Activated CD4-positive, alpha-beta memory T cell treated with anti-CD3 and anti-CD28 coated beads, Interleukin-2, amount 10 ng/mL, durations not matched to agents 7 days and 5 days (primary cell): Measurements from ENCODE around the gene GLS. TPM values are rescaled to one million over a fixed set of nuclear protein-coding genes. Genes with fewer than 3 reads are reported as not detected.

ENCODE experiments used
- CTCF ChIA-PET: fragments of 350-600 bp; sonication (Branson Sonifier 250); formaldehyde crosslinking; loops from one replicate; lab custom pipeline; 2021; ENCODE audit warnings: antibody characterized with exemption, inconsistent platforms; lab: Charles Lee
- POLR2A ChIA-PET: fragments of 350-600 bp; sonication (Branson Sonifier 250); formaldehyde crosslinking; loops from one replicate; lab custom pipeline; 2021; ENCODE audit warnings: antibody characterized with exemption; lab: Charles Lee
- DNase-seq: peaks from one replicate; pipeline ENCODE4 v3.0.0-alpha.2; 2020
- H3K27ac Mint-ChIP-seq: one replicate; pipeline ENCODE4 v1.8.0; 2021; ENCODE audit warnings: mild to moderate bottlenecking, mixed read lengths
- H3K27me3 Mint-ChIP-seq: one replicate; pipeline ENCODE4 v1.8.0; 2021; ENCODE audit warnings: mixed read lengths
- H3K36me3 Mint-ChIP-seq: one replicate; pipeline ENCODE4 v1.8.0; 2021; ENCODE audit warnings: low read depth, mixed read lengths
- H3K4me1 Mint-ChIP-seq: one replicate; pipeline ENCODE4 v1.8.0; 2021; ENCODE audit warnings: mixed read lengths
- H3K4me3 Mint-ChIP-seq: one replicate; pipeline ENCODE4 v1.8.0; 2021; ENCODE audit warnings: mild to moderate bottlenecking, mixed read lengths
- H3K9me3 Mint-ChIP-seq: one replicate; pipeline ENCODE4 v1.8.0; 2021; ENCODE audit warnings: mixed read lengths
- total RNA-seq, 2 experiments: library from RNA; stranded (reverse); gene quantifications; one replicate each; pipeline ENCODE4 v1.2.3, GENCODE V29; 2021

GLS gene
- total RNA-seq, 2 experiments from 2014 or later: 146 to 150 TPM

GRCh38 chr2:190920085-190920484 is 39.5 kb downstream of the GLS start:
- CTCF ChIA-PET: interaction anchor here (2.5 kb wide), 1 partner anchor 70 kb away, joined by 10 read pairs; no protein-coding TSS in a partner anchor

DNA sequence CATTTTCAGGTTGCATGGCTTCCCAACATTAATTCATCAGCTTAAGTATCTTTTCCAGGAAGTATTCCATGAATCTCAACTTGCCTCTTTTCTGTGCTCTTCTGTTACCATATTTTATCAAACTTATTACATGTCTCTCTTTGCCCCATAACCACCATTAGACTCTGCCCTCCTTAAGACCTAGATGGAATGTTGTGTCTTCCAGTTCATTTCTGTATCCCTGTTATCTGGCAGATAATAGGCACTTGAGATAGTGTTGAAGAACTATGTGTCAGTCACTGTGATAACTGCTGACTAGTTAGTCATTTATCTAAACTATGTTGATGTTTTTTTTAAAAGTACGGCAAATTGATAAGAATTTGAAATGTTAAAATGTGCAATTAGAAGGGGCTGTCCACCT is 41.8 kb downstream of the GLS start:
- Mint-ChIP-seq H3K4me3 (no peak overlapping the region), H3K9me3 (no peaks in the 10 kb centered on the region), H3K36me3 (peaks cover 62% of the 10 kb centered on the region), H3K27me3 (no peaks in the 10 kb centered on the region), H3K4me1 (peaks cover 17% of the 10 kb centered on the region), H3K27ac (no peak overlapping the region)
- no peak for DNase-seq
- POLR2A ChIA-PET: interaction anchor here (0.9 kb wide), 1 partner anchor 29 kb away, joined by 4 read pairs; no protein-coding TSS in a partner anchor
- CTCF ChIA-PET: no interaction called here

More at GRCh38 chr2:190920085-190920484, 39.5 kb downstream of the GLS start:
- POLR2A ChIA-PET: no interaction called here
- Mint-ChIP-seq H3K4me1 (peaks cover 24% of the 10 kb centered on the region), H3K4me3 (no peak overlapping the region), H3K27ac (no peak overlapping the region), H3K36me3 (peaks cover 61% of the 10 kb centered on the region), H3K27me3 (no peaks in the 10 kb centered on the region), H3K9me3 (no peaks in the 10 kb centered on the region)
- DNase-seq: no peak

DNA sequence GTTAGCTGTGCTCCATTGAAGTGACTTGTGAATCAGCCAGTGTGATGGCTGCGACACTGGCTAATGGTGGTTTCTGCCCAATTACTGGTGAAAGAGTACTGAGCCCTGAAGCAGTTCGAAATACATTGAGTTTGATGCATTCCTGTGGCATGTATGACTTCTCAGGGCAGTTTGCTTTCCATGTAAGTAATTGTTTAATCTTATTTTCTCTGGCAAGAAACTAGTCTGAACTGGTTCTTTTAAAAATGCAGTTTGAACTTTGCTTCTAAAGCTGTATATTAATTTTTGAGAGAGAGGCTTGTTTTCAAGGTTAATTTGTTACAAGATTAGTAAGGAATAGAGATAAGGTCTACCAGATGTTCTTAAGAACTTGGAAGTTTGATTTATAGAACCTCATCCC is 46.7 kb downstream of the GLS start:
- H3K36me3 Mint-ChIP-seq: peaks cover 69% of the 10 kb centered on the region
- H3K4me3 Mint-ChIP-seq: no peak overlapping the region
- H3K27me3 Mint-ChIP-seq: no peaks in the 10 kb centered on the region
- CTCF ChIA-PET: no interaction called here
- no peak for DNase-seq
- no peaks in the 10 kb centered on the region for H3K9me3 Mint-ChIP-seq
- H3K27ac Mint-ChIP-seq: no peak overlapping the region
- POLR2A ChIA-PET: interaction anchor here (1.0 kb wide), 1 partner anchor 60 kb away, joined by 3 read pairs; no protein-coding TSS in a partner anchor
- H3K4me1 Mint-ChIP-seq: peaks cover 7% of the 10 kb centered on the region

GRCh38 chr2:190929919-190930318 is 49.3 kb downstream of the GLS start:
- no peak for DNase-seq
- peaks cover 60% of the 10 kb centered on the region for H3K36me3 Mint-ChIP-seq
- POLR2A ChIA-PET: no interaction called here
- H3K4me1 Mint-ChIP-seq: no peaks in the 10 kb centered on the region
- no peaks in the 10 kb centered on the region for H3K9me3 Mint-ChIP-seq
- CTCF ChIA-PET: no interaction called here
- H3K27me3 Mint-ChIP-seq: no peaks in the 10 kb centered on the region
- H3K27ac Mint-ChIP-seq: no peak overlapping the region
- H3K4me3 Mint-ChIP-seq: no peak overlapping the region

- ChIA-PET CTCF (no interaction called here), POLR2A (no interaction called here)
- Mint-ChIP-seq H3K27ac (no peak overlapping the region), H3K36me3 (peaks cover 58% of the 10 kb centered on the region), H3K4me3 (no peak overlapping the region), H3K4me1 (no peaks in the 10 kb centered on the region), H3K27me3 (no peaks in the 10 kb centered on the region), H3K9me3 (no peaks in the 10 kb centered on the region)
- DNase-seq: no peak
Measured at GRCh38 chr2:190930411-190930810, 49.8 kb downstream of the GLS start.

DNA sequence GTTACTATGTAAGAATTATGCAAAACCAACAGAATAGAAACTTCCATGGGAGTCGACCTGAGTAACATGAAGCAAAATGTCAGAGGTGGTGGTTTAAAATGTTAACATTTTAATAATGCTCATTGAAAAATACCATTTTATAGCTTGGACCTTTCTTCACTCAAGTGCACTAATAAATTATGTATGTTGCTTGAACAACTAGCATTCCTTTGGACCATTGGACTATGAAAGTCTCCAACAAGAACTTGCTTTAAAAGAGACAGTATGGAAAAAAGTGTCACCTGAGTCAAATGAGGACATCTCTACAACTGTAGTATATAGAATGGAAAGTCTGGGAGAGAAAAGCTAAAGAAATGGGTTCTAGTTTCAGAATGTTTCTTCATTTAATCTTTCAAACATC is 51.9 kb downstream of the GLS start:
- POLR2A ChIA-PET: interaction anchor here (1.3 to 1.5 kb wide), 2 partner anchors 14 to 35 kb away, joined by 3 to 4 read pairs; no protein-coding TSS in a partner anchor
- peaks cover 46% of the 10 kb centered on the region for H3K36me3 Mint-ChIP-seq

GRCh38 chr2:190933361-190933760 is 52.7 kb downstream of the GLS start:
- H3K36me3 Mint-ChIP-seq: peaks cover 43% of the 10 kb centered on the region
- no peaks in the 10 kb centered on the region for H3K27me3 Mint-ChIP-seq
- no peak overlapping the region for H3K27ac Mint-ChIP-seq
- DNase-seq: no peak
- H3K4me1 Mint-ChIP-seq: no peaks in the 10 kb centered on the region
- ChIA-PET CTCF (no interaction called here), POLR2A (interaction anchor here (1.0 to 1.5 kb wide), 3 partner anchors 15 to 34 kb away, joined by 3 to 4 read pairs (median 3); no protein-coding TSS in a partner anchor)
- H3K9me3 Mint-ChIP-seq: no peaks in the 10 kb centered on the region
- H3K4me3 Mint-ChIP-seq: no peak overlapping the region

More for the DNA sequence above, 51.9 kb downstream of the GLS start:
- no peak for DNase-seq
- no peaks in the 10 kb centered on the region for H3K9me3 Mint-ChIP-seq
- no peak overlapping the region for H3K4me3 Mint-ChIP-seq
- H3K27ac Mint-ChIP-seq: no peak overlapping the region
- CTCF ChIA-PET: no interaction called here
- no peaks in the 10 kb centered on the region for H3K4me1 Mint-ChIP-seq
- no peaks in the 10 kb centered on the region for H3K27me3 Mint-ChIP-seq

GRCh38 chr2:190935054-190935453 is 54.4 kb downstream of the GLS start:
- H3K9me3 Mint-ChIP-seq: no peaks in the 10 kb centered on the region
- POLR2A ChIA-PET: no interaction called here
- no peaks in the 10 kb centered on the region for H3K4me1 Mint-ChIP-seq
- no peaks in the 10 kb centered on the region for H3K27me3 Mint-ChIP-seq
- peaks cover 32% of the 10 kb centered on the region for H3K36me3 Mint-ChIP-seq
- H3K4me3 Mint-ChIP-seq: no peak overlapping the region
- no peak overlapping the region for H3K27ac Mint-ChIP-seq
- DNase-seq: no peak
- CTCF ChIA-PET: no interaction called here

DNA sequence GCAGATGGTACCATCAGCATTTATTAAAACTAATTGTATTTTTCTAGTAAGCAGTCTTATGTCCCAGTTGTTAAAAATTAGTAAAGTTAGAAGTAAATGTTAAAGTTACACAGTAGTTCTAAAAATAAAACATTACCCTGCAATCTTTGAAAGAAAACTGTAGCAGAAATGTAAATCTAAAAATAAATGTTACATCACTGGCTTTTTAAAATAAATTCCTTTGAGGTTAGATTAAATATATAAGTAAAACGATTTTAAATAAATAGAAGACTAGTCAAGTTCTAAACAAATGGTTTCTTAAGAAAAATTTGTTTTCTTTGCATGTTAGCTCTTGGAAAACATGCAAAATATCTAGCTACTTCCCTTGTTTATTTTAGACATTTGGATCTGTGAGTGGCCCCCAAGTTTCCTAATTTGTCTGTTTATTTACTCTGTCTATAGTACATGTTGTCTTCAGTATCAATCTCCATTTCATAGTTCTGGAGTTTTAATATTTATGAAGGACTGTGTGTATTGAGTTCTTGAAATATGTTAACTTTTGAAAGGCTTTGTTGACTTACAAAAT is 58.2 kb downstream of the GLS start:
- Mint-ChIP-seq H3K4me1 (no peaks in the 10 kb centered on the region), H3K9me3 (no peaks in the 10 kb centered on the region), H3K27ac (no peak overlapping the region), H3K4me3 (no peak overlapping the region), H3K27me3 (no peaks in the 10 kb centered on the region), H3K36me3 (peaks cover 9% of the 10 kb centered on the region)
- ChIA-PET POLR2A (interaction anchor here (1.2 to 1.7 kb wide), 3 partner anchors 12 to 74 kb away, joined by 3 to 4 read pairs (median 4); no protein-coding TSS in a partner anchor), CTCF (no interaction called here)
- DNase-seq: no peak

- POLR2A ChIA-PET: no interaction called here
- H3K4me1 Mint-ChIP-seq: no peaks in the 10 kb centered on the region
- H3K36me3 Mint-ChIP-seq: peaks cover 4% of the 10 kb centered on the region
- no peaks in the 10 kb centered on the region for H3K9me3 Mint-ChIP-seq
- no peak for DNase-seq
- H3K27me3 Mint-ChIP-seq: no peaks in the 10 kb centered on the region
- H3K27ac Mint-ChIP-seq: no peak overlapping the region
- H3K4me3 Mint-ChIP-seq: no peak overlapping the region
- CTCF ChIA-PET: no interaction called here
Measured at GRCh38 chr2:190940454-190940853, 59.8 kb downstream of the GLS start.

DNA sequence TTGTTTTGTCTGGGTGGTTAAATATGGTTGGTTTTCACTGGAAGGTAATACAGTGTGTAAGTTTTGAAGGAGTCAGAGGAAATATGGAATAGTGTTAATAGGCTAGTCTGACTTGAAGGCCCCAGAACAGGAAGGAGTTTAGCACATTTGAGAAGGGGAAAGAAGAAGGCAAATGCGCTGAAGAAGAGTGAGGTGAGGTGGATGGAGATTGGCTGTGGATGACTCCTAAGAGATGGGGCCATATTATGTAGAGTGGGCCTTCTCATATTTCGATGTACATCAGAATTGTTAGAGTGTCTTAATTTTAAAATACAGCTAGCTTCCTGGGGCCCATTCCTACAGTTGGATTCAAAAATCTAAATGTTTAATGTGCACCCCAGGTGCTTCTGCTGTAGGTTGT is 61.0 kb downstream of the GLS start:
- Mint-ChIP-seq H3K4me1 (no peaks in the 10 kb centered on the region), H3K27ac (no peak overlapping the region), H3K27me3 (no peaks in the 10 kb centered on the region), H3K36me3 (no peaks in the 10 kb centered on the region), H3K9me3 (no peaks in the 10 kb centered on the region), H3K4me3 (no peak overlapping the region)
- ChIA-PET POLR2A (no interaction called here), CTCF (no interaction called here)
- no peak for DNase-seq

- H3K36me3 Mint-ChIP-seq: no peaks in the 10 kb centered on the region
- no peak overlapping the region for H3K4me3 Mint-ChIP-seq
- H3K27ac Mint-ChIP-seq: no peak overlapping the region
- CTCF ChIA-PET: no interaction called here
- POLR2A ChIA-PET: interaction anchor here (1.3 kb wide), 1 partner anchor 51 kb away, joined by 3 read pairs; no protein-coding TSS in a partner anchor
- H3K9me3 Mint-ChIP-seq: no peaks in the 10 kb centered on the region
- no peak for DNase-seq
- no peaks in the 10 kb centered on the region for H3K27me3 Mint-ChIP-seq
- peaks cover 7% of the 10 kb centered on the region for H3K4me1 Mint-ChIP-seq
Measured at GRCh38 chr2:190942697-190943096, 62.1 kb downstream of the GLS start.

GRCh38 chr2:190943706-190944105 is 63.1 kb downstream of the GLS start:
- H3K4me3 Mint-ChIP-seq: no peak overlapping the region
- no peak overlapping the region for H3K27ac Mint-ChIP-seq
- no peaks in the 10 kb centered on the region for H3K36me3 Mint-ChIP-seq
- CTCF ChIA-PET: no interaction called here
- POLR2A ChIA-PET: no interaction called here
- H3K9me3 Mint-ChIP-seq: no peaks in the 10 kb centered on the region
- H3K27me3 Mint-ChIP-seq: no peaks in the 10 kb centered on the region
- H3K4me1 Mint-ChIP-seq: peaks cover 12% of the 10 kb centered on the region
- no peak for DNase-seq

GRCh38 chr2:190947141-190947540 is 66.5 kb downstream of the GLS start:
- Mint-ChIP-seq H3K27ac (no peak overlapping the region), H3K4me3 (no peak overlapping the region), H3K27me3 (no peaks in the 10 kb centered on the region)

More at GRCh38 chr2:190947141-190947540, 66.5 kb downstream of the GLS start:
- DNase-seq: no peak
- H3K4me1 Mint-ChIP-seq: peaks cover 12% of the 10 kb centered on the region
- no peaks in the 10 kb centered on the region for H3K36me3 Mint-ChIP-seq
- ChIA-PET CTCF (interaction anchor here (0.8 to 2.9 kb wide), 6 partner anchors 12 to 166 kb away, joined by 3 to 18 read pairs (median 4); no protein-coding TSS in a partner anchor), POLR2A (interaction anchor here (1.0 to 4.1 kb wide), 8 partner anchors 13 to 97 kb away, joined by 3 to 20 read pairs (median 4); partner anchors contain the start of gene GLS)
- no peaks in the 10 kb centered on the region for H3K9me3 Mint-ChIP-seq
